ENCODE results near the gene FMR1. TPM values are rescaled to one million over a fixed set of nuclear protein-coding genes. Genes with fewer than 3 reads are reported as not detected.

FMR1 gene
- total RNA-seq, result 10 to 100 TPM; 18.1 to 18.3 TPM

- peak within 1 kb of the TSS; percentile 66 to 72 for H3K4me3 ChIP-seq
- no peaks in the 10 kb centered on the region for H3K36me3 ChIP-seq
- no peaks in the 10 kb centered on the region for H3K9me3 ChIP-seq
- DNase-seq (ENCODE audit: low spot score), result peak; percentile 95
- H3K27me3 ChIP-seq, result no peaks in the 10 kb centered on the region
- H3K27ac ChIP-seq, result peak within 1 kb of the TSS; percentile 88 to 92
- H3K4me1 ChIP-seq, result no peaks in the 10 kb centered on the region
- no peak for TF ChIP-seq CTCF (IDR thresholded peaks at IDR 0.05)
Measured at GRCh38 chrX:147911192-147912022, at the start of gene FMR1. FMR1 (plus strand) TSS chrX:147911919; CDS start chrX:147912180, 261 bp downstream.

- no peaks in the 10 kb centered on the region for H3K27me3 ChIP-seq
- DNase-seq (ENCODE audit: low spot score), result no peak
- no peak overlapping the region for H3K27ac ChIP-seq
- peaks cover 0 to 18% of the 10 kb centered on the region in 2 donors for H3K9me3 ChIP-seq
- H3K4me3 ChIP-seq, result no peak overlapping the region
- TF ChIP-seq CTCF (IDR thresholded peaks at IDR 0.05), result no peak
- H3K4me1 ChIP-seq, result no peaks in the 10 kb centered on the region
- no peaks in the 10 kb centered on the region for H3K36me3 ChIP-seq
Measured at GRCh38 chrX:147875866-147876596, 35.7 kb upstream of the FMR1 start.

- Histone ChIP-seq H3K36me3 (no peaks in the 10 kb centered on the region), H3K4me3 (no peak overlapping the region), H3K27me3 (no peaks in the 10 kb centered on the region), H3K9me3 (peaks cover 0 to 9% of the 10 kb centered on the region in 2 donors), H3K4me1 (no peaks in the 10 kb centered on the region), H3K27ac (no peak overlapping the region)
- TF ChIP-seq CTCF (IDR thresholded peaks at IDR 0.05), result no peak
- no peak for DNase-seq (ENCODE audit: low spot score)
Measured at GRCh38 chrX:147876849-147877646, 34.7 kb upstream of the FMR1 start.

- Histone ChIP-seq H3K27ac (no peak overlapping the region), H3K9me3 (peaks cover 0 to 3% of the 10 kb centered on the region in 2 donors), H3K4me1 (no peaks in the 10 kb centered on the region), H3K36me3 (no peaks in the 10 kb centered on the region), H3K27me3 (no peaks in the 10 kb centered on the region), H3K4me3 (no peak overlapping the region)
- no peak for DNase-seq (ENCODE audit: low spot score)
- TF ChIP-seq CTCF (IDR thresholded peaks at IDR 0.05), result no peak
Measured at GRCh38 chrX:147877726-147878125, 34.0 kb upstream of the FMR1 start.

- Histone ChIP-seq H3K4me3 (no peak overlapping the region), H3K27me3 (no peaks in the 10 kb centered on the region), H3K27ac (no peak overlapping the region), H3K36me3 (no peaks in the 10 kb centered on the region), H3K9me3 (no peaks in the 10 kb centered on the region), H3K4me1 (no peaks in the 10 kb centered on the region)
- no peak for TF ChIP-seq CTCF (IDR thresholded peaks at IDR 0.05)
- DNase-seq (ENCODE audit: low spot score), result no peak
Measured at GRCh38 chrX:147884958-147885357, 26.8 kb upstream of the FMR1 start.
